Osteocyte (in vitro differentiated cells): ENCODE measurements around the gene BTBD18. TPM values are rescaled to one million over a fixed set of nuclear protein-coding genes. Genes with fewer than 3 reads are reported as not detected.

Experiments used
- DNase-seq: peaks from one replicate; pipeline ENCODE4 v3.0.0; 2021; ENCODE audit warnings: mixed read lengths; ENCODE audit not compliant: unreplicated experiment; ENCODE audit errors: extremely low spot score
- H3K27ac Mint-ChIP-seq: one replicate; pipeline ENCODE4 v1.8.0; 2021; ENCODE audit warnings: mild to moderate bottlenecking, mixed read lengths; ENCODE audit not compliant: unreplicated experiment
- H3K27me3 Mint-ChIP-seq: one replicate; pipeline ENCODE4 v1.8.0; 2021; ENCODE audit warnings: mixed read lengths; ENCODE audit not compliant: unreplicated experiment
- H3K36me3 Mint-ChIP-seq: one replicate; pipeline ENCODE4 v1.8.0; 2021; ENCODE audit warnings: mixed read lengths; ENCODE audit not compliant: unreplicated experiment
- H3K4me1 Mint-ChIP-seq: one replicate; pipeline ENCODE4 v1.8.0; 2021; ENCODE audit warnings: mixed read lengths; ENCODE audit not compliant: unreplicated experiment
- H3K4me3 Mint-ChIP-seq: one replicate; pipeline ENCODE4 v1.8.0; 2021; ENCODE audit warnings: mild to moderate bottlenecking, moderate library complexity, mixed read lengths; ENCODE audit not compliant: unreplicated experiment
- H3K9me3 Mint-ChIP-seq: one replicate; pipeline ENCODE4 v1.8.0; 2021; ENCODE audit warnings: mixed read lengths; ENCODE audit not compliant: unreplicated experiment
- CTCF ChIP-seq: fragments of 200-600 bp; sonication (generic); IDR thresholded peaks from 2 replicates; pipeline ENCODE4 v1.5.0; 2021; ENCODE audit warnings: antibody characterized with exemption, mild to moderate bottlenecking, moderate library complexity
- total RNA-seq: library from RNA; stranded (reverse); gene quantifications from 2 replicates; pipeline ENCODE4 v1.2.1, GENCODE V29; 2021

The BTBD18 gene
- total RNA-seq, 1 donor from 2014 or later: not detected

GRCh38 chr11:57793351-57794115 is 41.9 kb upstream of the BTBD18 start:
- Mint-ChIP-seq H3K27me3 (no peaks in the 10 kb centered on the region), H3K9me3 (no peaks in the 10 kb centered on the region), H3K27ac (peak overlapping the region; percentile 62), H3K36me3 (peaks cover 39% of the 10 kb centered on the region), H3K4me3 (no peak overlapping the region), H3K4me1 (peaks cover 46% of the 10 kb centered on the region)
- no peak for DNase-seq
- TF ChIP-seq CTCF: no peak

- Mint-ChIP-seq H3K27me3 (no peaks in the 10 kb centered on the region), H3K27ac (peak overlapping the region; percentile 62), H3K4me1 (peaks cover 49% of the 10 kb centered on the region), H3K9me3 (no peaks in the 10 kb centered on the region), H3K36me3 (peaks cover 33% of the 10 kb centered on the region), H3K4me3 (no peak overlapping the region)
- no peak for TF ChIP-seq CTCF
- DNase-seq: no peak
Observed at GRCh38 chr11:57792870-57793269, 41.3 kb upstream of the BTBD18 start.

- peaks cover 55% of the 10 kb centered on the region for H3K4me1 Mint-ChIP-seq
- DNase-seq: no peak
Observed at GRCh38 chr11:57792060-57792541, 40.5 kb upstream of the BTBD18 start.

GRCh38 chr11:57791321-57792059 is 39.9 kb upstream of the BTBD18 start:
- TF ChIP-seq CTCF: no peak
- H3K9me3 Mint-ChIP-seq: no peaks in the 10 kb centered on the region
- H3K36me3 Mint-ChIP-seq: peaks cover 28% of the 10 kb centered on the region
- DNase-seq: no peak
- no peak overlapping the region for H3K27ac Mint-ChIP-seq
- H3K4me3 Mint-ChIP-seq: no peak overlapping the region
- peaks cover 61% of the 10 kb centered on the region for H3K4me1 Mint-ChIP-seq
- no peaks in the 10 kb centered on the region for H3K27me3 Mint-ChIP-seq

More at GRCh38 chr11:57792060-57792541, 40.5 kb upstream of the BTBD18 start:
- no peak for TF ChIP-seq CTCF
- H3K4me3 Mint-ChIP-seq: no peak overlapping the region
- peak overlapping the region; percentile 29 for H3K27ac Mint-ChIP-seq
- H3K36me3 Mint-ChIP-seq: peaks cover 31% of the 10 kb centered on the region
- H3K9me3 Mint-ChIP-seq: no peaks in the 10 kb centered on the region
- H3K27me3 Mint-ChIP-seq: no peaks in the 10 kb centered on the region

- H3K4me1 Mint-ChIP-seq: peaks cover 60% of the 10 kb centered on the region
- TF ChIP-seq CTCF: no peak
Observed at GRCh38 chr11:57788703-57789088, 37.1 kb upstream of the BTBD18 start.

More at GRCh38 chr11:57788703-57789088, 37.1 kb upstream of the BTBD18 start:
- Mint-ChIP-seq H3K9me3 (no peaks in the 10 kb centered on the region), H3K4me3 (no peak overlapping the region), H3K27ac (peak overlapping the region; percentile 29), H3K27me3 (no peaks in the 10 kb centered on the region), H3K36me3 (peaks cover 15% of the 10 kb centered on the region)
- DNase-seq: no peak
